Prostate gland (tissue), 2 donors: Measurements from ENCODE around the gene TERB1. TPM values are rescaled to one million over a fixed set of nuclear protein-coding genes. Genes with fewer than 3 reads are reported as not detected.

ENCODE experiments used
- DNase-seq: peaks from one replicate; pipeline ENCODE4 v3.0.0-alpha.2; 2019; ENCODE audit warnings: low spot score
- H3K27ac ChIP-seq, 2 donors: fragments of 200-600 bp; sonication (generic); 2 replicates each; pipeline ENCODE4 v1.5.1; 2017 to 2019
- H3K27me3 ChIP-seq: fragments of 200-600 bp; sonication (generic); replicated peaks from 2 replicates; pipeline ENCODE4 v1.5.1; 2019; ENCODE audit not compliant: insufficient read depth
- H3K36me3 ChIP-seq, 2 donors: fragments of 200-600 bp; sonication (generic); 1 replicate in 1 of 2; 2 replicates in 1 of 2; pipeline versions ENCODE4 v1.5.1 to v1.8.1; 2017 to 2019
- H3K4me1 ChIP-seq: fragments of 200-600 bp; sonication (generic); replicated peaks from 2 replicates; pipeline ENCODE4 v1.5.1; 2019
- H3K4me3 ChIP-seq, 2 donors: fragments of 200-600 bp; sonication (generic); 2 replicates each; pipeline ENCODE4 v1.5.1; 2017 to 2019
- H3K9me3 ChIP-seq: fragments of 200-600 bp; sonication (generic); 2 replicates; pipeline ENCODE4 v1.5.1; 2017
- CTCF ChIP-seq, 4 experiments: fragments of 200-600 bp in 2 of 4; fragments of 450-650 bp in 2 of 4; sonication (generic) in 2 of 4; IDR thresholded peaks; 1 replicate in 3 of 4; 2 replicates in 1 of 4; pipeline ENCODE4 v1.5.1; 2016 to 2019; ENCODE audit warnings: antibody characterized with exemption in 4 of 4, mild to moderate bottlenecking in 2 of 4, moderate library complexity in 2 of 4
- POLR2A ChIP-seq: fragments of 450-650 bp; IDR thresholded peaks from one replicate; pipeline ENCODE4 v1.6.1; 2016; ENCODE audit warnings: antibody characterized with exemption, mild to moderate bottlenecking
- POLR2AphosphoS5 ChIP-seq: sonication (generic); formaldehyde crosslinking; IDR thresholded peaks from one replicate; pipeline ENCODE4 v1.6.1; 2017; ENCODE audit warnings: antibody characterized with exemption
- WGBS: methylation state at CpG from one replicate; pipeline ENCODE4 v1.1.5; 2018; 5-methylcytosine and 5-hydroxymethylcytosine counted together
- intact Hi-C: fragments of 100-400 bp; cut with DNase I; formaldehyde crosslinking; loops from one replicate; pipeline ENCODE4 v1.14.2; 2022
- total RNA-seq, 2 donors: library from RNA; depleted of rRNA; stranded (reverse); fragments of >200 nt; gene quantifications; one replicate each; pipeline ENCODE4 v1.1.0, GENCODE V29; 2016

Gene TERB1
- total RNA-seq, 2 donors from 2014 or later = 2.1 TPM; not detected in 1

GRCh38 chr16:66848172-66848571 is 46.8 kb upstream of the TERB1 start:
- peaks cover 3% of the 10 kb centered on the region for H3K4me1 ChIP-seq
- H3K27ac ChIP-seq = no peak overlapping the region
- H3K4me3 ChIP-seq = no peak overlapping the region
- H3K27me3 ChIP-seq = peaks cover 5% of the 10 kb centered on the region
- DNase-seq = no peak
- WGBS = 86% methylated on average over 2 of the region's 2 CpGs
- intact Hi-C loops = no loop called here
- no peak for TF ChIP-seq POLR2A
- no peak for TF ChIP-seq POLR2AphosphoS5
- TF ChIP-seq CTCF (IDR thresholded peaks at IDR 0.05) = no peak
- no peaks in the 10 kb centered on the region for H3K36me3 ChIP-seq
- no peaks in the 10 kb centered on the region for H3K9me3 ChIP-seq

- H3K27me3 ChIP-seq = peaks cover 5% of the 10 kb centered on the region
- no peak for TF ChIP-seq CTCF (IDR thresholded peaks at IDR 0.05)
- no peak for TF ChIP-seq POLR2AphosphoS5
- no peak for TF ChIP-seq POLR2A
- WGBS = 90% methylated on average over 6 of the region's 6 CpGs
These were observed 46.2 kb upstream of the TERB1 start for GRCh38 chr16:66847533-66848067.

GRCh38 chr16:66846831-66847230 is 45.4 kb upstream of the TERB1 start:
- no peaks in the 10 kb centered on the region for H3K36me3 ChIP-seq
- no peak overlapping the region for H3K27ac ChIP-seq
- no peak overlapping the region for H3K4me3 ChIP-seq
- H3K9me3 ChIP-seq = no peaks in the 10 kb centered on the region
- no peak for TF ChIP-seq POLR2A
- no peak for TF ChIP-seq CTCF (IDR thresholded peaks at IDR 0.05)
- TF ChIP-seq POLR2AphosphoS5 = no peak
- DNase-seq = no peak
- intact Hi-C loops = no loop called here
- 95% methylated on average over 6 of the region's 6 CpGs for WGBS
- peaks cover 5% of the 10 kb centered on the region for H3K27me3 ChIP-seq
- peaks cover 3% of the 10 kb centered on the region for H3K4me1 ChIP-seq

More at GRCh38 chr16:66847533-66848067, 46.2 kb upstream of the TERB1 start:
- H3K9me3 ChIP-seq = no peaks in the 10 kb centered on the region
- H3K36me3 ChIP-seq = no peaks in the 10 kb centered on the region
- DNase-seq = no peak
- peaks cover 3% of the 10 kb centered on the region for H3K4me1 ChIP-seq
- H3K27ac ChIP-seq = no peak overlapping the region
- intact Hi-C loops = no loop called here
- H3K4me3 ChIP-seq = no peak overlapping the region

- WGBS = 100% methylated on average over 1 of the region's 1 CpG
- Histone ChIP-seq H3K9me3 (no peaks in the 10 kb centered on the region), H3K27ac (no peak overlapping the region), H3K27me3 (peaks cover 5% of the 10 kb centered on the region), H3K36me3 (no peaks in the 10 kb centered on the region), H3K4me1 (peaks cover 3% of the 10 kb centered on the region), H3K4me3 (no peak overlapping the region)
- no peak for TF ChIP-seq POLR2AphosphoS5
- no peak for TF ChIP-seq POLR2A
- no peak for TF ChIP-seq CTCF (IDR thresholded peaks at IDR 0.05)
- intact Hi-C loops = no loop called here
- DNase-seq = no peak
These were observed 44.9 kb upstream of the TERB1 start for GRCh38 chr16:66846266-66846665.

- Histone ChIP-seq H3K4me3 (no peak overlapping the region), H3K27me3 (peaks cover 5% of the 10 kb centered on the region), H3K27ac (no peak overlapping the region), H3K36me3 (no peaks in the 10 kb centered on the region), H3K9me3 (no peaks in the 10 kb centered on the region), H3K4me1 (peaks cover 3% of the 10 kb centered on the region)
- no peak for DNase-seq
- WGBS = 50% methylated on average over 9 of the region's 9 CpGs
- TF ChIP-seq POLR2AphosphoS5 (no peak), CTCF (IDR thresholded peaks at IDR 0.05) (no peak)
- intact Hi-C loops = no loop called here
These were observed 44.4 kb upstream of the TERB1 start for GRCh38 chr16:66845791-66846221.
